IMR-90 (cell line): ENCODE results near the gene ADCY2. TPM values are rescaled to one million over a fixed set of nuclear protein-coding genes. Genes with fewer than 3 reads are reported as not detected.

Experiments
- ATAC-seq: fragments of 200-7000 bp; cut with Tn5 transposase; 2 replicates; pipeline ENCODE4 v1.9.1; 2020; ENCODE audit warnings: low read depth, mild to moderate bottlenecking, moderate library complexity
- BruUV-seq: library from RNA; stranded (reverse); fragments of 400-500 nt; replicated peaks from 2 replicates; lab custom pipeline; 2021; lab: Mats Ljungman, UMichigan
- CTCF ChIA-PET: fragments of 300-600 bp; formaldehyde crosslinking; extraction: SDS; loops from one replicate; lab custom pipeline; 2021; ENCODE audit warnings: antibody characterized with exemption; lab: Yijun Ruan, JAX
- POLR2A ChIA-PET: fragments of 300-600 bp; sonication (Branson Sonifier 250); formaldehyde crosslinking; loops from one replicate; lab custom pipeline; 2022; ENCODE audit warnings: antibody characterized with exemption; ENCODE audit not compliant: unreplicated experiment; lab: Charles Lee
- DNase-seq: peaks from one replicate; pipeline ENCODE4 v3.0.0; 2013
- H2AFZ ChIP-seq: replicated peaks from 2 replicates; pipeline ENCODE3; 2013; ENCODE audit warnings: low read length, mild to moderate bottlenecking; ENCODE audit not compliant: poor library complexity
- H2AK5ac ChIP-seq: 2 replicates; pipeline ENCODE4 v1.6.1; 2013; ENCODE audit warnings: low read depth, low read length, inconsistent platforms
- H2AK9ac ChIP-seq: replicated peaks from 2 replicates; pipeline ENCODE3; 2013; ENCODE audit warnings: mild to moderate bottlenecking, low read depth, low read length, moderate library complexity; ENCODE audit not compliant: poor library complexity
- H2BK120ac ChIP-seq: 2 replicates; pipeline ENCODE4 v1.6.1; 2013; ENCODE audit warnings: low read depth, low read length, inconsistent platforms
- H2BK15ac ChIP-seq: 3 replicates; pipeline ENCODE4 v1.6.1; 2013; ENCODE audit warnings: low read depth, low read length, inconsistent platforms
- H2BK20ac ChIP-seq: 2 replicates; pipeline ENCODE4 v1.6.1; 2013; ENCODE audit warnings: low read depth, mild to moderate bottlenecking, inconsistent platforms, low read length, moderate library complexity
- H2BK5ac ChIP-seq: 2 replicates; pipeline ENCODE4 v1.6.1; 2013; ENCODE audit warnings: mild to moderate bottlenecking, low read depth, low read length, inconsistent platforms; ENCODE audit not compliant: poor library complexity, severe bottlenecking
- H3K14ac ChIP-seq: replicated peaks from 2 replicates; pipeline ENCODE4 v1.6.1; 2013; ENCODE audit warnings: low read depth, low read length, inconsistent platforms
- H3K18ac ChIP-seq: 2 replicates; pipeline ENCODE4 v1.6.1; 2013; ENCODE audit warnings: low read depth, low read length, control low read depth
- H3K23ac ChIP-seq: 2 replicates; pipeline ENCODE4 v1.6.1; 2013; ENCODE audit warnings: low read depth, low read length, inconsistent platforms
- H3K27ac ChIP-seq: 2 replicates; pipeline ENCODE4 v1.5.1; 2013; ENCODE audit warnings: mild to moderate bottlenecking, control low read depth, low read length; ENCODE audit not compliant: insufficient read depth
- H3K27me3 ChIP-seq: 2 replicates; pipeline ENCODE4 v1.6.1; 2013; ENCODE audit warnings: low read length; ENCODE audit not compliant: control insufficient read depth, insufficient read depth
- H3K36me3 ChIP-seq: 2 replicates; pipeline ENCODE4 v1.6.1; 2013; ENCODE audit warnings: low read length, mixed read lengths; ENCODE audit not compliant: control insufficient read depth, insufficient read depth
- H3K4ac ChIP-seq: 2 replicates; pipeline ENCODE4 v1.6.1; 2013; ENCODE audit warnings: low read depth, low read length, inconsistent platforms
- H3K4me1 ChIP-seq: 2 replicates; pipeline ENCODE4 v1.6.1; 2013; ENCODE audit warnings: low read length, mixed read lengths; ENCODE audit not compliant: control insufficient read depth, insufficient read depth
- H3K4me2 ChIP-seq: 2 replicates; pipeline ENCODE4 v1.6.1; 2013; ENCODE audit warnings: low read depth, mild to moderate bottlenecking, control low read depth, low read length, moderate library complexity
- H3K4me3 ChIP-seq: 2 replicates; pipeline ENCODE4 v1.5.1; 2013; ENCODE audit warnings: low read depth, mild to moderate bottlenecking, control low read depth, low read length, moderate library complexity; ENCODE audit not compliant: insufficient read depth
- H3K56ac ChIP-seq: 2 replicates; pipeline ENCODE4 v1.6.1; 2013; ENCODE audit warnings: low read length, inconsistent platforms; ENCODE audit not compliant: insufficient read depth; ENCODE audit errors: extremely low read depth
- H3K79me1 ChIP-seq, 2 experiments: 2 replicates each; pipeline ENCODE4 v1.6.1; 2013; ENCODE audit warnings: low read length in 2 of 2, inconsistent platforms in 1 of 2, low read depth in 1 of 2
- H3K9ac ChIP-seq: 2 replicates; pipeline ENCODE4 v1.6.1; 2013; ENCODE audit warnings: low read depth, low read length, control low read depth
- H3K9me1 ChIP-seq: 2 replicates; pipeline ENCODE4 v1.6.1; 2013; ENCODE audit warnings: low read length, inconsistent platforms; ENCODE audit not compliant: insufficient read depth
- H3K9me3 ChIP-seq: 2 replicates; pipeline ENCODE4 v1.6.1; 2013; ENCODE audit warnings: low read length; ENCODE audit not compliant: control insufficient read depth, insufficient read depth
- H4K20me1 ChIP-seq: 2 replicates; pipeline ENCODE4 v1.6.1; 2013; ENCODE audit warnings: low read length, inconsistent platforms; ENCODE audit not compliant: insufficient read depth
- H4K5ac ChIP-seq: 2 replicates; pipeline ENCODE4 v1.6.1; 2013; ENCODE audit warnings: mild to moderate bottlenecking, low read depth, low read length, control low read depth
- H4K8ac ChIP-seq, 2 experiments: 2 replicates each; pipeline ENCODE4 v1.6.1; 2013; ENCODE audit warnings: low read depth in 2 of 2, low read length in 2 of 2, control low read depth in 1 of 2, inconsistent platforms in 1 of 2
- H4K91ac ChIP-seq: 2 replicates; pipeline ENCODE4 v1.6.1; 2013; ENCODE audit warnings: low read depth, low read length, inconsistent platforms; ENCODE audit not compliant: insufficient read depth
- FOS ChIP-seq: fragments of 150-350 bp; IDR thresholded peaks from 2 replicates; pipeline ENCODE4 v1.6.1; 2016; ENCODE audit warnings: low read depth, low read length
- RAD21 ChIP-seq: IDR thresholded peaks from 2 replicates; pipeline ENCODE4 v1.6.1; 2012; ENCODE audit warnings: low read length, improper control_type of control experiment
- whole genome bisulfite sequencing, 2 experiments: methylation state at CpG; one replicate each; pipeline versions ENCODE4 v1.1.5 to v1.1.7; 2013; ENCODE audit warnings: missing lambda C conversion rate in 2 of 2; ENCODE audit not compliant: insufficient read length in 1 of 2; ENCODE audit errors: extremely low coverage in 2 of 2; 5-methylcytosine and 5-hydroxymethylcytosine counted together
- dilution Hi-C: fragments of 300-500 bp; cut with HindIII; formaldehyde crosslinking; loops from one replicate; pipeline ENCODE4 v1.14.3; 2018; ENCODE audit warnings: low sequenced_read_pairs; ENCODE audit not compliant: unreplicated experiment
- in situ Hi-C: fragments of 300-500 bp; cut with MboI; formaldehyde crosslinking; loops from 3 replicates; pipeline ENCODE4 v1.14.3; 2019; ENCODE audit warnings: low sequenced_read_pairs, inconsistent platforms, mixed read lengths
- intact Hi-C: fragments of 100-400 bp; cut with micrococcal nuclease; formaldehyde crosslinking; loops from 2 replicates; pipeline ENCODE4 v1.10.0; 2022
- polyA plus RNA-seq, 3 experiments: library from polyadenylated mRNA; depleted of rRNA; stranded (reverse); fragments of >200 nt; gene quantifications; 2 replicates each; pipeline ENCODE4 v1.2.3, GENCODE V29; 2012; ENCODE audit warnings: low replicate concordance in 1 of 3
- total RNA-seq: library from RNA; depleted of rRNA; stranded (reverse); fragments of >200 nt; gene quantifications from 2 replicates; pipeline ENCODE4 v1.2.3, GENCODE V29; 2012

The ADCY2 gene
- total and polyA plus RNA-seq, 2 of the 4 experiments (the other 2 are of a cell fraction): not detected

DNA sequence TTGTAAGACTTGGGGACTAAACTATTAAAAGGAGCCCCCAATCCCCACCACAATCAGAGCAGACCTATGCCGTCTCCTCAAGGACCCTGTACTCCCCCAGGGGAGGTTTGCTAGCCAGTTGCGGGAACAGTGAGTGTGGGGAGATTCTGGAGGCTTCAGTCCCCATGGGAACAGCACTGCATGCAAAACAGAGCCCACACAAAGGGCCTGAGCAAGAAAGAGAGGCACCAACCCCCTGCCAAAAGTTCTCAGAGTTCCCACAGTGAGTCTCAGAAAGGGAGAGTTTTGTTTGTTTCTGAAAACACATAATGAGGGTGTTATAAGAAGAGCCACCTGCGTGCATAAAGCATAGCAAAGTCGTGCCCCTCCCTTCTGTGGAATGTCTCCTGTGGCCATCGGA, 398.4 kb downstream of the ADCY2 start:
- Histone ChIP-seq H4K20me1 (no peaks in the 10 kb centered on the region), H3K27me3 (no peaks in the 10 kb centered on the region), H3K4me1 (no peaks in the 10 kb centered on the region), H2AFZ (no peak overlapping the region), H3K4ac (no peak overlapping the region), H3K56ac (no peak overlapping the region), H2BK120ac (no peak overlapping the region), H3K9ac (no peak overlapping the region), H3K14ac (no peak overlapping the region), H2AK9ac (no peak overlapping the region), H4K91ac (no peak overlapping the region), H3K4me2 (no peak overlapping the region), H3K9me3 (no peaks in the 10 kb centered on the region), H2BK15ac (no peak overlapping the region), H2BK20ac (no peak overlapping the region), H4K5ac (no peak overlapping the region), H3K4me3 (no peak overlapping the region), H2BK5ac (no peak overlapping the region), H3K23ac (no peak overlapping the region), H3K18ac (no peak overlapping the region), H4K8ac (no peak overlapping the region), H3K27ac (no peak overlapping the region), H3K79me1 (no peaks in the 10 kb centered on the region), H2AK5ac (no peak overlapping the region), H3K9me1 (no peaks in the 10 kb centered on the region), H3K36me3 (no peaks in the 10 kb centered on the region)
- WGBS, 2 experiments: no CpG with 5 or more reads among the region's 5 CpGs
- CTCF ChIA-PET: no interaction called here
- ATAC-seq (no peak), DNase-seq (no peak)
- dilution Hi-C loops: no loop called here
- POLR2A ChIA-PET: no interaction called here
- no TSS peak for BruUV-seq
- in situ Hi-C loops: no loop called here
- intact Hi-C loops: no loop called here
- TF ChIP-seq RAD21 (no peak), FOS (no peak)
